Fibroblast of lung (primary cell): Measurements from ENCODE around the gene SLC1A4. TPM values are rescaled to one million over a fixed set of nuclear protein-coding genes. Genes with fewer than 3 reads are reported as not detected.

Source experiments
- DNase-seq, 2 donors: peaks; one replicate each; pipeline versions ENCODE4 v3.0.0 to v3.0.0-alpha.2; 2010; ENCODE audit warnings: low read depth in 2 of 2
- H2AFZ ChIP-seq: 2 replicates; pipeline ENCODE4 v1.5.1; 2012; ENCODE audit warnings: low read length, control low read depth, inconsistent platforms
- H3K27ac ChIP-seq: 2 replicates; pipeline ENCODE4 v1.5.1; 2011; ENCODE audit warnings: low read length, control low read depth; ENCODE audit not compliant: insufficient read depth
- H3K27me3 ChIP-seq: 2 replicates; pipeline ENCODE4 v1.5.1; 2011; ENCODE audit warnings: mild to moderate bottlenecking, low read length; ENCODE audit not compliant: control insufficient read depth, insufficient read depth
- H3K36me3 ChIP-seq: 2 replicates; pipeline ENCODE4 v1.5.1; 2011; ENCODE audit warnings: low read length; ENCODE audit not compliant: control insufficient read depth, insufficient read depth
- H3K4me1 ChIP-seq: 2 replicates; pipeline ENCODE4 v1.5.1; 2011; ENCODE audit warnings: low read length; ENCODE audit not compliant: control insufficient read depth, insufficient read depth; ENCODE audit errors: extremely low read depth
- H3K4me2 ChIP-seq: 2 replicates; pipeline ENCODE4 v1.5.1; 2011; ENCODE audit warnings: low read length, control low read depth; ENCODE audit not compliant: insufficient read depth; ENCODE audit errors: extremely low read depth
- H3K4me3 ChIP-seq, 4 experiments: fragments of 200-600 bp in 1 of 4; sonication (generic) in 1 of 4; replicated peaks in 1 of 4; 2 replicates each; pipeline ENCODE4 v1.5.1; 2011 to 2016; ENCODE audit warnings: low read length in 4 of 4, low read depth in 3 of 4, mild to moderate bottlenecking in 3 of 4, control low read depth in 2 of 4, inconsistent platforms in 1 of 4, mixed read lengths in 1 of 4; ENCODE audit not compliant: insufficient read depth in 1 of 4; ENCODE audit errors: control extremely low read depth in 1 of 4
- H3K79me2 ChIP-seq: 2 replicates; pipeline ENCODE4 v1.5.1; 2012; ENCODE audit warnings: mild to moderate bottlenecking, low read length, inconsistent platforms; ENCODE audit not compliant: control insufficient read depth, insufficient read depth
- H3K9ac ChIP-seq: 2 replicates; pipeline ENCODE4 v1.5.1; 2011; ENCODE audit warnings: mild to moderate bottlenecking, low read length, control low read depth; ENCODE audit not compliant: insufficient read depth
- H3K9me3 ChIP-seq: 2 replicates; pipeline ENCODE4 v1.5.1; 2012; ENCODE audit warnings: low read depth, low read length; ENCODE audit not compliant: control insufficient read depth, insufficient read depth
- H4K20me1 ChIP-seq: 2 replicates; pipeline ENCODE4 v1.5.1; 2011; ENCODE audit warnings: low read length; ENCODE audit not compliant: control insufficient read depth, insufficient read depth; ENCODE audit errors: extremely low read depth
- CTCF ChIP-seq, 2 donors: IDR thresholded peaks in 1 of 2; conservative IDR thresholded peaks in 1 of 2; 1 replicate in 1 of 2; 2 replicates in 1 of 2; pipeline ENCODE4 v1.5.1; 2011 to 2012; ENCODE audit warnings: low read length in 2 of 2, control low read depth in 1 of 2, inconsistent platforms in 1 of 2, low read depth in 1 of 2, mild to moderate bottlenecking in 1 of 2
- EZH2 ChIP-seq: IDR thresholded peaks from 2 replicates; pipeline ENCODE4 v1.5.1; 2012; ENCODE audit warnings: low read length, control low read depth, mild to moderate bottlenecking; ENCODE audit errors: missing control alignments
- polyA plus RNA-seq, 2 donors: library from polyadenylated mRNA; depleted of rRNA in 1 of 2; stranded (reverse) in 1 of 2; unstranded in 1 of 2; fragments of >200 nt; gene quantifications; 2 replicates each; pipeline ENCODE4 v1.2.1, GENCODE V29; 2011 to 2012; ENCODE audit warnings: missing spikeins in 1 of 2
- total RNA-seq: library from RNA; depleted of rRNA; stranded (reverse); fragments of >200 nt; gene quantifications from 2 replicates; pipeline ENCODE4 v1.2.1, GENCODE V29; 2014

The SLC1A4 gene
- total and polyA plus RNA-seq, 2 donors (not counting 1 experiment from before 2014, with no cell fraction given): 4.9 to 20.8 TPM

- DNase-seq: no peak
- Histone ChIP-seq H3K27me3 (no peaks in the 10 kb centered on the region), H3K4me2 (no peak overlapping the region), H4K20me1 (no peaks in the 10 kb centered on the region), H3K9ac (no peak overlapping the region), H3K36me3 (peaks cover 1% of the 10 kb centered on the region), H3K4me3 (no peak overlapping the region), H3K79me2 (no peaks in the 10 kb centered on the region), H3K9me3 (no peaks in the 10 kb centered on the region), H3K27ac (no peak overlapping the region), H3K4me1 (no peaks in the 10 kb centered on the region), H2AFZ (no peak overlapping the region)
- TF ChIP-seq EZH2 (no peak), CTCF (conservative IDR thresholded peaks at IDR 0.05 in 1 of 2, IDR thresholded peaks at IDR 0.05 in 1 of 2; ENCODE audit: low read depth in 1 of 2, low read length in 2 of 2) (no peak)
Observed at GRCh38 chr2:65017335-65017734, 28.1 kb downstream of the SLC1A4 start.

DNA sequence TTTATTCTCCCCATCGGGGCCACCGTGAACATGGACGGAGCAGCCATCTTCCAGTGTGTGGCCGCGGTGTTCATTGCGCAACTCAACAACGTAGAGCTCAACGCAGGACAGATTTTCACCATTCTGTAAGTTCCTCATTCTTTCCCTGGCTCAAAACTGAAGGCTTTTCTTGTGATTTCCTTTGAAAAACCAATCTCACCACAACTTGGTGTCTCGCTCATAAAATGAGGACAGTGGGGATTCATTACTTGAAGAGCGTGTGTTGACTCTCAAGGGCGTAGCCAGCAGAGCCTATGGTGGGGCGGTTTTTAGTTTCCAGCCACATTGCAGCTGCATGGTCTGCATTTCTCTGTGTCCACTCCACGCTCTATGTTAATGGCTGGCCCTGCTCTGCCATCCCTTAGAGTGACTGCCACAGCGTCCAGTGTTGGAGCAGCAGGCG is 29.0 kb downstream of the SLC1A4 start:
- no peaks in the 10 kb centered on the region for H3K9me3 ChIP-seq
- no peak overlapping the region for H3K27ac ChIP-seq
- no peak for DNase-seq
- no peak for TF ChIP-seq EZH2
- no peak for TF ChIP-seq CTCF (conservative IDR thresholded peaks at IDR 0.05 in 1 of 2, IDR thresholded peaks at IDR 0.05 in 1 of 2; ENCODE audit: low read depth in 1 of 2, low read length in 2 of 2)
- H3K79me2 ChIP-seq: no peaks in the 10 kb centered on the region
- H3K27me3 ChIP-seq: no peaks in the 10 kb centered on the region
- no peaks in the 10 kb centered on the region for H3K4me1 ChIP-seq
- no peak overlapping the region for H2AFZ ChIP-seq
- H4K20me1 ChIP-seq: no peaks in the 10 kb centered on the region
- H3K9ac ChIP-seq: no peak overlapping the region
- peaks cover 1% of the 10 kb centered on the region for H3K36me3 ChIP-seq
- H3K4me3 ChIP-seq: no peak overlapping the region
- no peak overlapping the region for H3K4me2 ChIP-seq

- DNase-seq: no peak
- Histone ChIP-seq H2AFZ (no peak overlapping the region), H3K9ac (no peak overlapping the region), H3K27me3 (no peaks in the 10 kb centered on the region), H3K27ac (no peak overlapping the region), H3K4me3 (no peak overlapping the region), H3K9me3 (no peaks in the 10 kb centered on the region), H4K20me1 (no peaks in the 10 kb centered on the region), H3K79me2 (no peaks in the 10 kb centered on the region), H3K4me1 (no peaks in the 10 kb centered on the region), H3K4me2 (no peak overlapping the region), H3K36me3 (peaks cover 1% of the 10 kb centered on the region)
- TF ChIP-seq EZH2 (no peak), CTCF (conservative IDR thresholded peaks at IDR 0.05 in 1 of 2, IDR thresholded peaks at IDR 0.05 in 1 of 2; ENCODE audit: low read depth in 1 of 2, low read length in 2 of 2) (no peak)
Observed at GRCh38 chr2:65019010-65019409, 29.8 kb downstream of the SLC1A4 start.
